ENCODE data around the gene RALGPS2. TPM values are rescaled to one million over a fixed set of nuclear protein-coding genes. Genes with fewer than 3 reads are reported as not detected.

The RALGPS2 gene
- total and polyA plus RNA-seq, 2 of the 8 experiments (the other 6 are each of a cell fraction or from before 2014, with no cell fraction given) = 6.7 to 38.0 TPM

DNA sequence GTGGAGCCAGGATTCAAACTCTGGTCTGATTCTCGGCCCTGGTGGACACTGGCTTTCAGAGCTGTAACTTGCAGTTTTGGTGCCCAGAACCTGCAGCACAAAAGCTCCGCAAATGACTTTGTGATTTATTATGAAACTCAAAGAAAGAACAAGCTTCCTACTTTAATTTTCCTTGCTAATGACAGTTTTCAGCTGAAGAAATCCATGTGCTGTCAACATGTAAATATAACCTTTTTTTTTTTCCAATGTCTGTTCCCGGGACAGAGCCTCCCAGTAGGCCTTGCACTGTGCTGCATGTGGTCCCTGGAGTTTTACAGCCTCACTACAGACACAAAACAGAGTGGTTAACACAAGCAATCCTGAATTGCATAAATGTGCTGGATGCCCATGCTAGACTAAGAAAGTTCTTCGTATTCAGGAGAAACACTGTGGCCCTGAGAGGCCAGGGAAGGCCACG, 208.1 kb downstream of the RALGPS2 start:
- H4K8ac ChIP-seq (ENCODE audit: extremely low read depth, insufficient read depth, low read length) = no peak overlapping the region
- H3K4me3 ChIP-seq (ENCODE audit: extremely low read depth in 1 of 4, insufficient read depth in 2 of 4, low read depth in 3 of 4, low read length in 4 of 4) = no peak overlapping the region
- no peaks in the 10 kb centered on the region for H3K36me3 ChIP-seq (ENCODE audit: control insufficient read depth in 2 of 4, insufficient read depth in 4 of 4, low read length in 3 of 4)
- FAIRE-seq (no peak), DNase-seq (ENCODE audit: low read depth in 1 of 2, low spot score in 2 of 2) (no peak)
- no peak overlapping the region for H2BK5ac ChIP-seq (ENCODE audit: low read depth, low read length)
- no peak overlapping the region for H2BK120ac ChIP-seq (replicated peaks; ENCODE audit: low read depth, low read length)
- TF ChIP-seq NRF1 (IDR thresholded peaks at IDR 0.05; ENCODE audit: low read depth, low read length) (no peak), BCL11A (IDR thresholded peaks at IDR 0.05; ENCODE audit: low read depth in 2 of 2, low read length in 2 of 2) (no peak), SP4 (IDR thresholded peaks at IDR 0.05; ENCODE audit: low read length) (no peak)
- CTCF ChIA-PET (ENCODE audit: partially characterized antibody) = interaction anchor here (0.6 to 4.2 kb wide), 5 partner anchors 10 to 986 kb away, joined by 3 to 29 read pairs (median 3); no protein-coding TSS in a partner anchor
- no peaks in the 10 kb centered on the region for H3K79me2 ChIP-seq (ENCODE audit: control insufficient read depth in 1 of 2, insufficient read depth in 2 of 2, low read length in 2 of 2)
- H3K27ac ChIP-seq (ENCODE audit: low read depth, low read length) = no peak overlapping the region
- POLR2A ChIA-PET (ENCODE audit: partially characterized antibody) = interaction anchor here (0.6 to 1.3 kb wide), 2 partner anchors 9 to 950 kb away, joined by 3 to 4 read pairs; no protein-coding TSS in a partner anchor
- WGBS, 2 experiments (ENCODE audit: extremely low coverage in 1 of 2, insufficient coverage in 1 of 2, insufficient read length in 1 of 2, insufficient replicate concordance in 2 of 2, low coverage in 1 of 2, low lambda C conversion rate in 2 of 2, missing lambda C conversion rate in 1 of 2) = 85% methylated on average over 5 of the region's 5 CpGs; no CpG with 5 or more reads in 1 of the 2 experiments
- no peak overlapping the region for H3K23ac ChIP-seq (ENCODE audit: insufficient read length)
- no peak overlapping the region for H3K18ac ChIP-seq (ENCODE audit: extremely low read depth, low read length)
- no peak overlapping the region for H2BK20ac ChIP-seq (ENCODE audit: low read length)
- H4K20me1 ChIP-seq (replicated peaks in 1 of 2; ENCODE audit: control insufficient read depth in 1 of 2, insufficient read depth in 2 of 2, low read length in 2 of 2) = no peaks in the 10 kb centered on the region
- no peak overlapping the region for H4K5ac ChIP-seq (ENCODE audit: insufficient read length, low read depth, low read length)
- H3K9me3 ChIP-seq (ENCODE audit: insufficient read depth in 2 of 2, low read depth in 1 of 2, low read length in 1 of 2) = no peaks in the 10 kb centered on the region
- H3K4ac ChIP-seq (replicated peaks; ENCODE audit: insufficient read length, low read depth, low read length) = no peak overlapping the region
- no peak overlapping the region for H2BK12ac ChIP-seq (ENCODE audit: low read depth, low read length)
- H2AK5ac ChIP-seq (ENCODE audit: low read depth, low read length) = no peak overlapping the region
- no peak overlapping the region for H2AFZ ChIP-seq (ENCODE audit: low read length)
- H3K27me3 ChIP-seq (replicated peaks in 1 of 4; ENCODE audit: control insufficient read depth in 3 of 4, extremely low read depth in 1 of 4, insufficient read depth in 3 of 4, low read length in 3 of 4) = no peaks in the 10 kb centered on the region
- no peak overlapping the region for H3K56ac ChIP-seq (replicated peaks; ENCODE audit: insufficient read length, low read depth, low read length)
- no peak overlapping the region for H4K91ac ChIP-seq (replicated peaks; ENCODE audit: insufficient read length, low read length)
- no peak overlapping the region for H3K9ac ChIP-seq (replicated peaks in 1 of 4; ENCODE audit: extremely low read depth in 1 of 4, low read depth in 3 of 4, low read length in 3 of 4)
- H2BK15ac ChIP-seq (ENCODE audit: low read length) = no peak overlapping the region
- H3K23me2 ChIP-seq (ENCODE audit: low read depth, low read length) = no peaks in the 10 kb centered on the region
- peaks cover 5 to 15% (median 8%) of the 10 kb centered on the region in 4 experiments; a peak in 5 of 7 replicates for H3K4me1 ChIP-seq (replicated peaks in 1 of 4; ENCODE audit: control insufficient read depth in 3 of 4, insufficient read depth in 4 of 4, low read length in 3 of 4)
- no peak overlapping the region for H3K4me2 ChIP-seq (ENCODE audit: insufficient read depth in 1 of 2, low read depth in 2 of 2, low read length in 2 of 2)
- H3K14ac ChIP-seq (ENCODE audit: insufficient read length) = no peak overlapping the region
- no peaks in the 10 kb centered on the region for H3K79me1 ChIP-seq (ENCODE audit: low read depth, low read length)
